Right lobe of liver (tissue), 6 donors: Measurements from ENCODE around the gene SFXN1. TPM values are rescaled to one million over a fixed set of nuclear protein-coding genes. Genes with fewer than 3 reads are reported as not detected.
"Not testable (repeated sequence)": the region's sequence is repeated elsewhere in the genome, so short reads cannot be mapped to it uniquely, and the experiment has no call there.

Source experiments
- ATAC-seq, 4 donors: fragments of 200-7000 bp; cut with Tn5 transposase; one replicate each; pipeline ENCODE4 v1.9.1; 2020; ENCODE audit warnings: mild to moderate bottlenecking in 4 of 4, moderate library complexity in 4 of 4
- DNase-seq, 3 donors: peaks; one replicate each; pipeline ENCODE4 v3.0.0-alpha.2; 2020
- H3K27ac ChIP-seq, 3 donors: fragments of 200-600 bp; one replicate each; pipeline ENCODE4 v1.8.0; 2022
- H3K27me3 ChIP-seq, 2 donors: fragments of 200-600 bp; one replicate each; pipeline ENCODE4 v1.8.0; 2022
- H3K36me3 ChIP-seq, 4 donors: fragments of 200-600 bp; sonication (generic) in 1 of 4; one replicate each; pipeline versions ENCODE4 v1.5.1 to v1.8.0; 2017 to 2022; ENCODE audit warnings: control low read depth in 1 of 4
- H3K4me1 ChIP-seq, 4 donors: fragments of 200-600 bp; sonication (generic) in 1 of 4; one replicate each; pipeline versions ENCODE4 v1.5.1 to v1.8.0; 2017 to 2022; ENCODE audit warnings: control low read depth in 1 of 4
- H3K4me3 ChIP-seq, 3 donors: fragments of 200-600 bp; one replicate each; pipeline ENCODE4 v1.8.0; 2022
- H3K9me3 ChIP-seq, 4 donors: fragments of 200-600 bp; sonication (generic) in 1 of 4; one replicate each; pipeline versions ENCODE4 v1.5.1 to v1.8.0; 2017 to 2022; ENCODE audit warnings: control low read depth in 1 of 4
- CTCF ChIP-seq, 4 donors: fragments of 200-600 bp in 3 of 4; fragments of 450-650 bp in 1 of 4; IDR thresholded peaks; one replicate each; pipeline versions ENCODE4 v1.5.1 to v1.8.0; 2016 to 2022; ENCODE audit warnings: antibody characterized with exemption in 4 of 4, mild to moderate bottlenecking in 2 of 4
- POLR2A ChIP-seq: fragments of 450-650 bp; IDR thresholded peaks from one replicate; pipeline ENCODE4 v1.6.1; 2017; ENCODE audit warnings: antibody characterized with exemption, mild to moderate bottlenecking
- WGBS: methylation state at CpG from one replicate; pipeline ENCODE4 v1.1.6; 2018; ENCODE audit warnings: low coverage, low lambda C conversion rate; ENCODE audit not compliant: insufficient coverage; ENCODE audit errors: missing lambda C conversion rate; 5-methylcytosine and 5-hydroxymethylcytosine counted together
- intact Hi-C, 2 donors: fragments of 100-400 bp; cut with DNase I; formaldehyde crosslinking; loops; one replicate each; pipeline versions ENCODE4 v1.11.2 to v1.14.1; 2022
- total RNA-seq, 6 experiments: library from RNA; depleted of rRNA in 2 of 6; stranded (reverse); fragments of >200 nt in 2 of 6; fragmentation: NEBNext Ultra II Directional in 3 of 6; extraction: Animal tissue kit (Norgen Biotek cat#: 25700) in 3 of 6; gene quantifications; one replicate each; pipeline versions ENCODE4 v1.1.0 to v1.2.4, GENCODE V29; 2016 to 2023
- donor health status: DM: no; HTN: yes; CAD: no.
- donor health status: DM: no; HTN: no; CAD: no.
- donor health status: DM: no; HTN: no; CAD: no.
- donor health status: DM: no; HTN: yes; CAD: no.
- donor health status: DM: no; HTN: yes; CAD: no.

The SFXN1 gene
- total RNA-seq, 6 experiments from 2014 or later: 58.9 to 123 (median 89.1) TPM

DNA sequence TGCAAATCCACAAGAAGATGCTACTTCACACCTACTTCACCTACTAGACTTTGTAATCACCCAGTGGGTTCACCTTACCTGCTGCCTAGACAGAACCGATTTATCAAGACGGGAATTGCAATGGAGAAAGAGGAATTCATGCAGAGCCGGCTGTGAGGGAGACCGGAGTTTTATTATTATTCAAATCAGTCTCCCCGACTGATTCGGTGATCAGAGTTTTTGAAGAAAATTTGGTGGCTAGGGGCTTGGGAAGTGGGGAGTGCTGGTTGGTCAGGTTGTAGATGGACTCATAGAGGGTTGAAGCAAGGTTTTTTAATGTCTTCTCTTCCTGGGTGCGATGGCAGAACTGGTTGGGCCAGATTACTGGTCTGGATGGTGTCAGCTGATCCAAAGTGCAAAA, 23.4 kb downstream of the SFXN1 start:
- Histone ChIP-seq H3K4me1 (no peaks in the 10 kb centered on the region), H3K36me3 (peaks cover 0 to 31% (median 5%) of the 10 kb centered on the region in 4 donors), H3K9me3 (no peaks in the 10 kb centered on the region), H3K27me3 (no peaks in the 10 kb centered on the region), H3K27ac (no peak overlapping the region), H3K4me3 (no peak overlapping the region)
- ATAC-seq (no peak), DNase-seq (no peak)
- 100% methylated on average over 6 of the region's 7 CpGs for WGBS
- no peak for TF ChIP-seq POLR2A
- no peak for TF ChIP-seq CTCF (IDR thresholded peaks at IDR 0.05)
- intact Hi-C loops: no loop called here

DNA sequence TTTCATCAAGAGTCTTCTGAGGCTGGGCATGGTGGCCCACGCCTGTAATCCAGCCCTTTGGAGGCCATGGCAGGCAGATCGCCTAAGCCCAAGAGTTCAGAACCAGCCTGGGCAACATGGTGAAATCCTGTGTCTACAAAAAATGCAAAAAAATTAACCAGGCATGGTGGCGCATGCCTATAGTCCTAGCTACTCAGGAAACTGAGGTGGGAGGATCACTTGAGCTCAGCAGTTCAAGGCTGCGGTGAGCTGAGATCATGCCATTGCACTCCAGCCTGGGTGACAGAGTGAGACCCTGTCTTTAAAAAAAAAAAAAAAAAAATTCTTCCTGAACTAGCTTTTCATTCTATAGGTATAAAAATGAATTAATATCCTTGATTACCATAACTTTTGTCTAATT, 29.3 kb downstream of the SFXN1 start:
- not testable (repeated sequence) for ATAC-seq, DNase-seq
- WGBS: 76% methylated on average over 4 of the region's 4 CpGs

DNA sequence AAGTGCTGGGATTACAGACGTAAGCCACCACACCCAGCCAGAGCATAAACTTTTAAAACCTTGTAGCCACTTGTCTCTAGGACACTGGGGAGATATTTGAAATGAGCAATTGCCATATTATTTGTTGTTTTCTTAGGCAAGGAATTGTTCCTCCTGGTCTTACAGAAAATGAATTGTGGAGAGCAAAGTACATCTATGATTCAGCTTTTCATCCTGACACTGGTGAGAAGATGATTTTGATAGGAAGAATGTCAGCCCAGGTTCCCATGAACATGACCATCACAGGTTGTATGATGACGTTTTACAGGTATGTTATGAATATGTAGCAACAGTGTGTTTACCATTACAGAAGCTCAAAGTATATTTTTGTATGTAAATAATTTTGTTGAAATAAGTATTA, 30.5 kb downstream of the SFXN1 start:
- 91% methylated on average over 2 of the region's 2 CpGs for WGBS
- ATAC-seq (no peak), DNase-seq (no peak)
- Histone ChIP-seq H3K27ac (no peak overlapping the region), H3K4me1 (no peaks in the 10 kb centered on the region), H3K9me3 (no peaks in the 10 kb centered on the region), H3K36me3 (peaks cover 0 to 63% (median 35%) of the 10 kb centered on the region in 4 donors), H3K4me3 (no peak overlapping the region), H3K27me3 (no peaks in the 10 kb centered on the region)
- no peak for TF ChIP-seq POLR2A
- TF ChIP-seq CTCF (IDR thresholded peaks at IDR 0.05): no peak
- intact Hi-C loops: no loop called here

More for the DNA sequence above, 29.3 kb downstream of the SFXN1 start:
- H3K27me3 ChIP-seq, intact Hi-C loops, H3K27ac ChIP-seq, H3K4me1 ChIP-seq, H3K9me3 ChIP-seq, H3K4me3 ChIP-seq: not testable (repeated sequence)
- peaks cover 0 to 51% (median 28%) of the 10 kb centered on the region in 4 donors for H3K36me3 ChIP-seq

GRCh38 chr5:175513297-175513696, 34.9 kb downstream of the SFXN1 start:
- TF ChIP-seq POLR2A (no peak), CTCF (IDR thresholded peaks at IDR 0.05) (no peak)
- no peak overlapping the region for H3K4me3 ChIP-seq
- no peaks in the 10 kb centered on the region for H3K9me3 ChIP-seq
- no peaks in the 10 kb centered on the region for H3K27me3 ChIP-seq
- intact Hi-C loops: no loop called here
- H3K36me3 ChIP-seq: peaks cover 0 to 97% (median 50%) of the 10 kb centered on the region in 4 donors
- no peaks in the 10 kb centered on the region for H3K4me1 ChIP-seq
- ATAC-seq (no peak), DNase-seq (no peak)
- 84% methylated on average over 8 of the region's 13 CpGs for WGBS
- H3K27ac ChIP-seq: no peak overlapping the region

- Histone ChIP-seq H3K4me1 (no peaks in the 10 kb centered on the region), H3K4me3 (no peak overlapping the region), H3K36me3 (peaks cover 0 to 97% (median 49%) of the 10 kb centered on the region in 4 donors), H3K27ac (no peak overlapping the region), H3K9me3 (no peaks in the 10 kb centered on the region), H3K27me3 (no peaks in the 10 kb centered on the region)
- 90% methylated on average over 3 of the region's 7 CpGs for WGBS
- DNase-seq (no peak), ATAC-seq (peak in 1 of 4 donors; percentile 33)
- intact Hi-C loops: no loop called here
- TF ChIP-seq POLR2A: no peak
Measured at GRCh38 chr5:175513726-175514125, 35.4 kb downstream of the SFXN1 start.
